HUES6 (cell line): ENCODE measurements around the gene MCTP2.

ENCODE experiments used
- H3K27ac ChIP-seq: 2 replicates; pipeline ENCODE4 v1.7.0; 2013; ENCODE audit warnings: low read depth, mild to moderate bottlenecking, low read length, inconsistent platforms
- H3K27me3 ChIP-seq: 2 replicates; pipeline ENCODE4 v1.6.1; 2013; ENCODE audit warnings: low read length; ENCODE audit not compliant: control insufficient read depth, insufficient read depth
- H3K36me3 ChIP-seq: 2 replicates; pipeline ENCODE4 v1.6.1; 2013; ENCODE audit warnings: low read length; ENCODE audit not compliant: control insufficient read depth, insufficient read depth
- H3K4me1 ChIP-seq: 2 replicates; pipeline ENCODE4 v1.6.1; 2013; ENCODE audit warnings: low read length; ENCODE audit not compliant: control insufficient read depth, insufficient read depth
- H3K4me3 ChIP-seq: 2 replicates; pipeline ENCODE4 v1.5.1; 2013; ENCODE audit warnings: low read depth, low read length
- H3K9ac ChIP-seq: one replicate; pipeline ENCODE4 v1.6.1; 2013; ENCODE audit warnings: mild to moderate bottlenecking, low read length
- H3K9me3 ChIP-seq: 2 replicates; pipeline ENCODE4 v1.6.1; 2013; ENCODE audit warnings: low read depth, low read length; ENCODE audit not compliant: control insufficient read depth, insufficient read depth

MCTP2 gene, protein sequence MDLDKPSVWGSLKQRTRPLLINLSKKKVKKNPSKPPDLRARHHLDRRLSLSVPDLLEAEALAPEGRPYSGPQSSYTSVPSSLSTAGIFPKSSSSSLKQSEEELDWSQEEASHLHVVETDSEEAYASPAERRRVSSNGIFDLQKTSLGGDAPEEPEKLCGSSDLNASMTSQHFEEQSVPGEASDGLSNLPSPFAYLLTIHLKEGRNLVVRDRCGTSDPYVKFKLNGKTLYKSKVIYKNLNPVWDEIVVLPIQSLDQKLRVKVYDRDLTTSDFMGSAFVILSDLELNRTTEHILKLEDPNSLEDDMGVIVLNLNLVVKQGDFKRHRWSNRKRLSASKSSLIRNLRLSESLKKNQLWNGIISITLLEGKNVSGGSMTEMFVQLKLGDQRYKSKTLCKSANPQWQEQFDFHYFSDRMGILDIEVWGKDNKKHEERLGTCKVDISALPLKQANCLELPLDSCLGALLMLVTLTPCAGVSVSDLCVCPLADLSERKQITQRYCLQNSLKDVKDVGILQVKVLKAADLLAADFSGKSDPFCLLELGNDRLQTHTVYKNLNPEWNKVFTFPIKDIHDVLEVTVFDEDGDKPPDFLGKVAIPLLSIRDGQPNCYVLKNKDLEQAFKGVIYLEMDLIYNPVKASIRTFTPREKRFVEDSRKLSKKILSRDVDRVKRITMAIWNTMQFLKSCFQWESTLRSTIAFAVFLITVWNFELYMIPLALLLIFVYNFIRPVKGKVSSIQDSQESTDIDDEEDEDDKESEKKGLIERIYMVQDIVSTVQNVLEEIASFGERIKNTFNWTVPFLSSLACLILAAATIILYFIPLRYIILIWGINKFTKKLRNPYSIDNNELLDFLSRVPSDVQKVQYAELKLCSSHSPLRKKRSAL

DNA sequence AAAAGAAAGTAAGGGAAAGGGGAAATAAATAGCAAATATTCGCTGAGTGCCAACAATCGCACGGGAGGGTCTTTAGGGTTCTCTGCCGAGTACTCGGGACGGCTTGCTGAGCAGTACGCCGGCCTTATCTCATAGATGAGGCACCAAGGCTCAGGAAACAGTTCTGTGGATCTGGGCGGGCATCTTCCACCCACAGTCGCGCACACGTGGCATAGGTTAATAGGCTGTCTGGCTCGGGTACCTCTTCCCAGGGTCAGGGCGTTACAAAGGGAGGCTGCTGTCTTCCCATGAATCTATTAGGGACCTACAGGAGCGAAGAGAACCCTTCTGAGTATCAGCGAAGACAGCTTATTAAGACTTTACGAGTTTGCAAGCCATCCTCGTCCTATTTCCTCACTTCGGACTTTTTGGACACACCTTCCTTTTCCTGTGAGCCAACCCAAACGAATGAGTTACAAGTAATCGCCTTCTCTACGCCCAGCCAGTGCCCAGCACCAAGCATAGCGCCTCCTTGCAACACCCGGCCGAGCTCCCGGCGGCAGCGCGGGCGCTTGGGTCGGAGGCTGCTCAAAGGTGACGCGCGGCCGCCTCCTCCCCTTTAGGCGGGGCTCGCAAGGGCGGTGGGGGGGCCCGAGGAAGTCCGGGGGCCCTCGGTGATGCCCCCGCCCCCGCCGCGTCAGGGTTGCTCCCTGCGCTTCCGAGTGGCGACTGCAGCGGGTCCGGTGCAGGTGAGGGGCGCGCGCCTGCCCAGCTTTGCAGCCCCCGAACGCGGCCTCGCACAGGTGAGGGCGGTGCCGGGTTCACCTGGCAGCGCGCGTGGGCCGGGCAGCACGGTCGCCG, at the start of gene MCTP2:
MCTP2 (plus strand) TSS at position 679 of the 840 bp plus-strand sequence. CDS start 66,705 bp downstream, outside the sequence.
- Histone ChIP-seq H3K27me3 (peaks cover 47% of the 10 kb centered on the region), H3K4me3 (peak within 1 kb of the TSS; percentile 77), H3K36me3 (no peaks in the 10 kb centered on the region), H3K9me3 (no peaks in the 10 kb centered on the region), H3K4me1 (peaks cover 24% of the 10 kb centered on the region), H3K9ac (peak within 1 kb of the TSS; percentile 61), H3K27ac (no peak within 1 kb of the TSS)

GRCh38 chr15:94182883-94183282, 48.5 kb upstream of the MCTP2 start:
- Histone ChIP-seq H3K27ac (no peak overlapping the region), H3K9ac (no peak overlapping the region), H3K4me1 (no peaks in the 10 kb centered on the region), H3K9me3 (no peaks in the 10 kb centered on the region), H3K36me3 (no peaks in the 10 kb centered on the region), H3K4me3 (no peak overlapping the region), H3K27me3 (no peaks in the 10 kb centered on the region)

- Histone ChIP-seq H3K27me3 (no peaks in the 10 kb centered on the region), H3K4me3 (no peak overlapping the region), H3K36me3 (no peaks in the 10 kb centered on the region), H3K27ac (no peak overlapping the region), H3K9ac (no peak overlapping the region), H3K9me3 (no peaks in the 10 kb centered on the region), H3K4me1 (no peaks in the 10 kb centered on the region)
Measured at GRCh38 chr15:94185547-94186236, 45.7 kb upstream of the MCTP2 start.

GRCh38 chr15:94186770-94187331, 44.5 kb upstream of the MCTP2 start:
- H3K9ac ChIP-seq = no peak overlapping the region
- H3K9me3 ChIP-seq = no peaks in the 10 kb centered on the region
- no peaks in the 10 kb centered on the region for H3K4me1 ChIP-seq
- H3K4me3 ChIP-seq = no peak overlapping the region
- no peaks in the 10 kb centered on the region for H3K27me3 ChIP-seq
- no peak overlapping the region for H3K27ac ChIP-seq
- H3K36me3 ChIP-seq = no peaks in the 10 kb centered on the region

DNA sequence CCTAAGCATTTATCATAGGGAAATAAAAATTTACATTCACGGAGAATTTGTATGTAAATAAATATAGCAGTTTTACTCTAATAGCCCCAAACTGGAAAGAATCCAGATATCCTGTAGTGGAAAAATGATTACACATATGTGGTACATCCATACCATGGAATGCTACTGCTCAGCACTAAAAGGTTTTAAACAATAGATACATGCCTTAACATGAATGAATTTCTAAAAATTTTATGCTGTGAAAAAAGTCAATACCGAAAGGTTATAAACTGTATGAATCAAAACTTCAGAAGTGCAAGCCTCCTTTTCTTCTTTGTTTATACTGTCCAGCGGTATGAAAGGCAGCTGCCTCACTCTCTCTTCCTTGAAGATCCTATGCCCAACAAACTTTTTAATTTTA, 37.5 kb upstream of the MCTP2 start:
- Histone ChIP-seq H3K9me3 (no peaks in the 10 kb centered on the region), H3K27me3 (no peaks in the 10 kb centered on the region), H3K4me3 (no peak overlapping the region), H3K9ac (no peak overlapping the region), H3K4me1 (no peaks in the 10 kb centered on the region), H3K36me3 (no peaks in the 10 kb centered on the region), H3K27ac (no peak overlapping the region)

DNA sequence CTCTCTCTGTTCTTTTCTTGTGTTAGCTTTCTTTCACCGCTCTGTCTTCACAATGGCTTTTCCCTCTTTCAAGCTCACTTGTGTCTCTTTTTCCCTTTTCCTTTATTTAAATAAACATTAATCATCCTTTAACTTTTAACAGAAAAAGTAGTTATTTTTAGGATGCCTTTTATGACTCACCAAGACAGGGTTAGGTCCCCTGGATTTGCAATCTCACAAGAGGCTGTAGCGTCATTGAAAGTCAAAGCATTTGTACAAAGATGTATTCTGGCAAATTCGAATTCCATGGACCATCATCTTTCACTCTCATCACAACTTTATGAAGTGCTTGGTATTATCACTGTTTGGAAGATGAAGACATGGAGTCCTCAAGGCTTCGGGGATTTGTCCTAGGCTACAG, 34.8 kb upstream of the MCTP2 start:
- Histone ChIP-seq H3K9me3 (no peaks in the 10 kb centered on the region), H3K27ac (no peak overlapping the region), H3K9ac (no peak overlapping the region), H3K4me1 (no peaks in the 10 kb centered on the region), H3K36me3 (no peaks in the 10 kb centered on the region), H3K4me3 (no peak overlapping the region), H3K27me3 (no peaks in the 10 kb centered on the region)

- Histone ChIP-seq H3K27me3 (no peaks in the 10 kb centered on the region), H3K9ac (no peak overlapping the region), H3K9me3 (no peaks in the 10 kb centered on the region), H3K27ac (no peak overlapping the region), H3K36me3 (no peaks in the 10 kb centered on the region), H3K4me1 (no peaks in the 10 kb centered on the region), H3K4me3 (no peak overlapping the region)
Measured at GRCh38 chr15:94198633-94199032, 32.7 kb upstream of the MCTP2 start.

DNA sequence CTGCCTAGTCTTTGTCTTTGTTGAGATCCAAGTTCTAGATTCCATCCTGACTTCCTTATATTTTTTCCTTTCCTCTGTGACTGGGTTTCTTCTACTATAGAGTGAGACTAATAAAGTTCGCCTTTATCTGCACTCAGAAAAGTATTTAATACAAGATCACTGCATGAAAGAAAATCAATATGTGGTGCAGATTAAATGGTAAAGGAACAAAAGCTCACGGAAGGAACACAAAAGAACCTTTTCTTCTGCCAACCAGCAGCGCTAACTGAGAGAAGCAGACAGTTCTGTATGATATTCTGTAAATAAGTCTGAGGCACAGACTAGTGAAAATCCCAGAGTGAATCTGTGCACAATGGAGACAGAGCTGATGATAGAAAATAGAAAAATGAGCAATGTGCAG, 31.6 kb upstream of the MCTP2 start:
- H3K9me3 ChIP-seq = no peaks in the 10 kb centered on the region
- no peak overlapping the region for H3K4me3 ChIP-seq
- H3K36me3 ChIP-seq = no peaks in the 10 kb centered on the region
- no peaks in the 10 kb centered on the region for H3K27me3 ChIP-seq
- H3K27ac ChIP-seq = no peak overlapping the region
- no peaks in the 10 kb centered on the region for H3K4me1 ChIP-seq
- no peak overlapping the region for H3K9ac ChIP-seq

- no peaks in the 10 kb centered on the region for H3K36me3 ChIP-seq
Measured at GRCh38 chr15:94203306-94203705, 28.1 kb upstream of the MCTP2 start.

GRCh38 chr15:94205366-94205765, 26.0 kb upstream of the MCTP2 start:
- H3K27me3 ChIP-seq = no peaks in the 10 kb centered on the region
- no peak overlapping the region for H3K9ac ChIP-seq
- no peak overlapping the region for H3K4me3 ChIP-seq
- H3K4me1 ChIP-seq = no peaks in the 10 kb centered on the region
- no peaks in the 10 kb centered on the region for H3K9me3 ChIP-seq
- no peak overlapping the region for H3K27ac ChIP-seq
- no peaks in the 10 kb centered on the region for H3K36me3 ChIP-seq

More at GRCh38 chr15:94203306-94203705, 28.1 kb upstream of the MCTP2 start:
- no peak overlapping the region for H3K9ac ChIP-seq
- H3K4me3 ChIP-seq = no peak overlapping the region
- H3K9me3 ChIP-seq = no peaks in the 10 kb centered on the region
- no peaks in the 10 kb centered on the region for H3K4me1 ChIP-seq
- no peaks in the 10 kb centered on the region for H3K27me3 ChIP-seq
- no peak overlapping the region for H3K27ac ChIP-seq
